Stimulated activated CD4-positive, alpha-beta T cell treated with anti-CD3 and anti-CD28 coated beads, Interleukin-4, amount 100 ng/mL, for 4 hours (primary cell): ENCODE measurements around the gene KLHL25.

Experiments used
- DNase-seq, 2 experiments: peaks; one replicate each; pipeline ENCODE4 v3.0.0-alpha.2; 2020

The KLHL25 gene

DNA sequence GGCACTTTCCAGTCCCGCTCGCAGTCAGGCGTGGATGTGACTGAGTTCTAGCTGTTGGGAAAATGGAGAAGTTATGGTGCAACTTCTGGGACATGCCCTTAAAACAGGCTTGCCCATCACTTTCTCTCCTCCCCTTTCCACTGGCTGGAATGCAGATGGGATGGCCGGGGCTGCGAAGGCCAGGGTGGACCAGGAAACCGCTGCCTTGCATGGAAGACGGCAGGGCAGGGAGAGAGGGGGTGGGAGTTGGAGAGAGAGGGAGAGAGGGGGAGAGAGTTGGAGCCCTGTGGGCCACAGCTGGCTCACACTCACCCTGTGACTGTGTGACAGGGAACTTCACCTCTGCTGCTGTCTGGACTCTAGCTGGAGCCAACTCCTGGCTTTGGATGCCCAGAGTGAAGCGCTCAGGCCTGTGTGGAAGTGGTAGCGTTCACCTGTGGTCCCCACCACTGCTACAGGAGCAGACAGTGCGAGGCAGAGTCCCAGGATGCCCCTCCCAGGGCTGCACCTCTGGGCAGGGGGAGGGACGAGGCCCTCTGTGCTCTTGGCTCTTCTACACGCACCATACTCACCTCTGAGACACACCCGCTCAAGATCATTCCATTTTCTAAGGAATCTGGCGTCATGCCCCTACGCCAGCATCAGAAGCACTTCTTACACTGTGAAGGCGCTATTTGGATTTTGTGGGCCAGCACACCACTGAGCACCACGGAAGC is 36.6 kb downstream of the KLHL25 start:
- DNase-seq: no peak

DNA sequence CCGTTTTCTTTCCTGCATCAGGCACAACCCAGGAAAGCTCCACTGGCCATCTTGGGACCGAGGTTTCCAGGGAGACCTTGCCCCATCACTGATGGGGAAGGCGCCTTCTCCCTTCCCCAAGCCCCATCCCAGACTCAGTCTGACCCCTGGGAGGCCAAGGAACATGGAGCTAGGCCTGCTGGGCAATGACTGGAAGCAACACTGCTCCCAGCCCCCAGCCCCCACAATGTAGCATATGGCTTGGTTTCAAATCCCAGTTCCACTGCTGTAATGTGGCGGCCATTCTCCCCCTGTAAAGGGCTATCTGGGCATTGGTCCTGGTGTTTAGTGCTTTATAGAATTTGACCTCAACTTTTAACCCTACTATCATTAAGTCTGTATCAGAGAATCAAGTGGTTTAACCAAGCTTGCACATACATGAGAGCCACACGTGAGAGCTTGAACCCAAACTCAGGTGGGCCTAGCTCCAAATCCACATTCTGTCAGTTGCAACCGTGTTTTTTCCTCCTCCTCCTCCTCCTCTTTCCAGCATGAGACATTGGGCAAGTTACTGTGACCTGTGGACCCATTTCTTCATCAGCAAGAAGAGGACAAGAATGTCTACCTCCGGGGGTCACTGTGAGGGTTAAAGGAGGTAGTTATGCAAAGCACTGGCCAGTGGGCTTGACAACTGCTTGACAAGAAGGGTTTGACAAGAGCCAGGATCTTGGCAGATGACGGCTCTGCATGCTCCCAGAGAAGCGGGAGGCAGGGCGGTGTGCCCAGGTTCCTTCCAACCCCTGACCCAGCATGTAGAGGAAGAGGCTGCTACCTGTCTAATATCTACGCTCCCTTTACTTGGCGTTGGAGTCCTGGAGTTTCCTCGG is 37.4 kb downstream of the KLHL25 start:
- no peak for DNase-seq

DNA sequence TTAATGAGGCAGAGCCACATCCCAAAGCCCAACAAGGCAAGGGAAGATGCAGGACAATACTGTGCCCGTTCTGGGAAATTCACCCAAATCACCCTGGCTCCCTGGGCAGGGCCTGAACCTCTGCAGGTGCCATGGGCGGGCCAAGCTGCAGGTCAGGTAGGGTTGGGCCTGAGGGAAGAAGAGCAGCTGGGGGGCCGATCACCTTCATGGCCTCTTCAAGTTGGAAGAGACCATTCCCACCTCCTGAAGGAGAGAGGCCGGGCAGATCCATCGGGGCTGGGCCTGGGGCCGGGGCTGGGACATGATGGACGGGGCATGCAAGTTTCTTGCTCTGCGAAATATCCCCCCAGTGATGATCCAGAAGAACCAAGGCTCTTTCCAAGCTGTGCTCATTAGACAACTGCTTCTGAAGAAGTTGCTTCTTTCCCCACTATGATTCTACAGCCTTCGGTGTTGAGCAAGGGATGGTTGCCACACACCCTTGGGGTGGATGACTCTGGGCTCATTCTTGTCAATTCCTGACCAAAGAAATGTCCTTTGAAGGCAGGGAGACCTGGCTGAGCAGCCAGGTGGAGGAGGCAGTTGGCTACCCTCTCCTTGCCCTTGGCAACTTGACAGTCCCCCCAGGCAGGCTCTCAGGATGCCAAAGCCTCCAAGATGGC is 38.2 kb downstream of the KLHL25 start:
- no peak for DNase-seq

DNA sequence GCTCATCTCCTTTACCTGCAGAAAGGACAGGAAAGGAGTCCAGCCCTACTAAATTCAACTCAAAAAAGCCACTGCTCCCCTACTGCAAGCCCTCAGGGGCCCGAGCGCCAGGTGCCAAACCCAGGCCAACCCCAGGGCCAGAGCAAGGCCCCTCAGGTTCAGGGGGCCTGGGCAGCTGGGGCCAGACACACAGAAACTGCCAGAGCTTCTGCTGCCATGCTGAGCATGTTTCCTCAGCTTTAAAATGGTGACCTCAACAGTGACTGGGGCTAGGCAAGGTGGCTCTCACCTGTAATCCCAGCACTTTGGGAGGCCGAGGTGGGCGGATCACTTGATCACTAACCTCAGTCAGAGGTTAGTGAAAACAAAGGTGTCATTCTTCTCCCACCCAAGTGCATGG is 38.8 kb downstream of the KLHL25 start:
- no peak for DNase-seq

DNA sequence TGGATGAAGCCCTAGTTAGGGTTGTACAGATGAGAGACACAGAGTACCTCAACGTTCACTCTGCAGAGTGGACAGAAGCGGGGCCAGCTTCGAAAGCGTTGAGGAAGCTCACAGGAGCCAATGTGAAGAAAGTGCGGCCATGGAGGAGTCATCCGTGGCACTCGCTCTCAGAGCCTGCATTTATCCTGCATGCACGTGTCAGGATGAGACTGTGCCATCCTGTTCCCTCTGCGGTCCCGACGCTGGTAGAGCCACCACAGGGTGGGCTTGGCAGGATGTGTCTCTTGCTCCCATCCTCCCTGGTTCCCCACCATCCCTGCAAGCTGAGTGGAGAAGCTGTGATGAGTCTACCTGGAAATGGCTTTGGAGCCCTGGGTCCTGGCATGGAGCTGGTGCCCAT is 39.3 kb downstream of the KLHL25 start:
- DNase-seq: no peak

DNA sequence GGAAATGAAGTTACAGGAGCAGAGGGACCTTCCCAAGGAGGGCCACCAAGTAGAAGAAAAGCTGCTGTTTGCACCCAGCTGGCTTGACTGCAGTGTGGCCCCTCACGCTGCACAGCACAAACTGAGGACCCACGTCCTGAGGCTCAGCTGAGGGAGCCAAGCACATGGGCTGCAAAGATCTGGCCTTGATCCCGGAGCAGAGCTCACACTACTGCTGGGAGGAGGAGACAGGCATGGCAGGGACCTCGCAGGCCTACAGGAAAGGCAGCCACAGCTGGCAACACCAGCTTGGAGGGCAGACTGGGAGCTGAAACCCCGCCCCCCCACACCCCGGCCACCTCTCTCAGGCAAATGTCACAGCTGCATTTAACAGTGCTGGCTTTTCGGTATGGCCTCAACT is 39.7 kb downstream of the KLHL25 start:
- DNase-seq: no peak

DNA sequence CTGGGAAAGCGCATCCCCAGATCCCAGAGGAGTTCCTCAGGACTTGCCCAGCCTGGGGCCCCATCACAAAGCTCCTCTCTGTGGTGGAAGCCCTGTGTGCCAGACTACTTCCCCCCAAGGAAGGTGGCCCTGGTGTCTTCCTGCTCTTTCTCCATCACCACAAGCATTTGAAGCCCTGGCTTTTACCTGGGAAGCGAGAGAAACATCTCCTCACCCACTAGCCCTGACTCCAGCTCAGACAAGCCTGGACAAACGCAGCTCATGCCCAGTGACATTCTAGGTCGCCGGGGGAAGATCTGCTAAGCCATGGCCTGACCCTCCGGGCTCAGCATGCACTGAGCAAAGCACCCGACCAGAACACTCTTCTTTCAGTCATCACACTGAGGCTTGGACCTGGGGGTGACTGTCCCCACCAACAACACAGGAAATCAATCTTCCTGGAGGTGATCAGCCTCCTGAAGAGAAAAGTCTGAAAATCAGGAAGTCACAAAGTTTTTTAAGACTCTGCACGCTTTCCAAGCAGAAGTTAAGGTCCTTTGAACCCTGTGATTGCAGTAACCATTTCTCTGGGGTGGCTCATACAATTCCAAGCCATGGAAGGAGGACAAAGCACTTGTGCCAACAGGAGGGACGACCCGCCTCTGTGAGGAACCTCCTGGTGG is 40.8 kb downstream of the KLHL25 start:
- no peak for DNase-seq

DNA sequence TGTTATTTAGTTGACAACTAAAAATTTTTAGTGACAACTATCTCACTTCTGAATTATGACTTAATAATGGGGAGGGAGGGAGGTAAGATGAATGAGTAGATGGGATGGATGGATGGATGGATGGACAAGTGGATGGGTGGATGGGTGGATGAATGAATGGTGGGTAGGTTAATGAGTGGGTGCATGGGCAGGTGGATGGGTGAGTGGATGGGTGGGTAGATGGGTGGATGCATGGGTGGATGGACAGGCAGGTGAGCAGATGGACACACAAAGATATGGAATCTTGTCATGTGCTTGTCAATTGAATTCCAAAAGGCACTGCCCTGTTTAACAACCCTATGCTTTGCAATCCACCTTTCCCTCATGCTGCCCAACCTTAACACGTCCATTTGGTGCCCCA is 41.5 kb downstream of the KLHL25 start:
- no peak for DNase-seq

DNA sequence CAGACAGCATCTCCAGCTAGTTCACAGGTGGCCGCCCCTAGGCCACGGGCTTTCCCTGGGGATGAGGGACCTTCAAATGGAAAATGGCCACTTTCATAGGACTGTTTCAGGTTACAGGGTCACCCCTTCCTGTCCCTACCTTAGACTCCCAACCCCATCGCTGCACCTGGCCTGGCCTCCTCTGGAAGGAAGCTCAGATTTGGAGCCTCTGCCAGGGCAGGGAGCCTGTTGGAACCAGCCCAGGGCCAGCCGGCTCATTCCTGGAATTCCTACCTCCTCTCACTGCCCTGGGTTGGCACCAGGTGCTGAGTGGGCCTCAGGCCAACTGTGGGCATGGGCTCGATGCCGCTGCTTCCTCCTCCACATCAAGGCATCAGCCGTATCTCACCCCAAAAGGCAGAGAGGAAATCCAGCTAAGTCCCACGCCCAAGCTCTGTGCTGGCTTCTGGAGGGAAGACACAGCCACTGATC is 42.2 kb downstream of the KLHL25 start:
- no peak for DNase-seq

DNA sequence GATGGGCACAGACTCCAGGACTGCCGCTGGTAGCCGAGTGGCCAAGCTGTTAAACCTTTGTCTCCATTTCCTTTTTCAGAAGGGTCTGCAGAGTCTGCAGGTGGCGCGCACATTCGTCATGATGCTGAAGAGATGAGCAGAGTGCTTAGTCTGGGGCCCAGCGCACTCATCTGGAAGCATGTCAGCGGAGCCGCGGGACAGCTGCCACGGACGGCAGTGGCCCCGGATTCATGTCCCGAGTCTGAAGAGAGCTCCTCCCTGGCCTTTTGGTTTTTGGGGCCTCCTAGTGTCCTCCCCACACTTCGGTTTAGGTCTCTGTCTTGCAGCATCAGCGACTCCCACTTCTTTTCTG is 42.6 kb downstream of the KLHL25 start:
- no peak for DNase-seq

DNA sequence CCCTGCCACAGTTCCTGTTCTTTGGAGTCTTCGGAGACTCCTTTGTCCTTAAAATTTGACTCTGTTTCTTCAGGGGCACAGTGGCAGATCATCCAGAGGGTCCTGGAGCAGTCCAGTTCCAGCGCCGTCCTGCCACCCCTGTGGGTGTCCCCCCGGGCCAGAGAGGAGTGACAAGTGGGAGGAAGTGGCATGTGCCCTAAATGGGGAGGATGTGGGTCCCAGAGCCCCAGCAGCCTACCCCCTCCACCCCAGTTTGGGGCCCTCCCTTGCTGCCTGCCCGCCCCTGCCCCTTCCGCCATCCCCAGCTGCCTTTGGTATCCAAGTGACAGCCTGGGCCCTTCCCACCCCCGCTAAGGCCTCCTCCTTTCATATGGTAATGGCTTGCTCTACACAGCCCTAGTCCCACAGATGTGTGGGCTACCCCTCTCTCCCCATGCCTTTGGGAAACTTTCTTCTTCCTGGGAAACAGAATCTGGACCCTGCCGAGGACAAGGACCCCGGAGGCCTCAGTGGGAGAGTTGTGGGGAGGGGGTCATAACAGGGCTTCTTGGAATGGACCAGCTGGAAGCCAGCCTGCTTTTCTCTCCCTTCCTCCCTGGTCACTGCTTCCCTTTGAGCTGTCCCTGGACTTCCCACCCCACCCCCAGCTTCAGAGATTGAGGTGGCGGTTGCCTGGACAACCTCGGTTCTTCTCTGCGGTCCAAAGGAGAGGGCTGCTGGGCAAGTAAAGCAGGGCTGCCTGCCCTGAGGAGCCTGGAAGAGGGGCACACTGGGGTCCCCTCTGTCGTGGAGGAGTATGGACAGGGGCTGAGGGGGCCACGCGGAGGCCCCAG is 43.2 kb downstream of the KLHL25 start:
- no peak for DNase-seq

DNA sequence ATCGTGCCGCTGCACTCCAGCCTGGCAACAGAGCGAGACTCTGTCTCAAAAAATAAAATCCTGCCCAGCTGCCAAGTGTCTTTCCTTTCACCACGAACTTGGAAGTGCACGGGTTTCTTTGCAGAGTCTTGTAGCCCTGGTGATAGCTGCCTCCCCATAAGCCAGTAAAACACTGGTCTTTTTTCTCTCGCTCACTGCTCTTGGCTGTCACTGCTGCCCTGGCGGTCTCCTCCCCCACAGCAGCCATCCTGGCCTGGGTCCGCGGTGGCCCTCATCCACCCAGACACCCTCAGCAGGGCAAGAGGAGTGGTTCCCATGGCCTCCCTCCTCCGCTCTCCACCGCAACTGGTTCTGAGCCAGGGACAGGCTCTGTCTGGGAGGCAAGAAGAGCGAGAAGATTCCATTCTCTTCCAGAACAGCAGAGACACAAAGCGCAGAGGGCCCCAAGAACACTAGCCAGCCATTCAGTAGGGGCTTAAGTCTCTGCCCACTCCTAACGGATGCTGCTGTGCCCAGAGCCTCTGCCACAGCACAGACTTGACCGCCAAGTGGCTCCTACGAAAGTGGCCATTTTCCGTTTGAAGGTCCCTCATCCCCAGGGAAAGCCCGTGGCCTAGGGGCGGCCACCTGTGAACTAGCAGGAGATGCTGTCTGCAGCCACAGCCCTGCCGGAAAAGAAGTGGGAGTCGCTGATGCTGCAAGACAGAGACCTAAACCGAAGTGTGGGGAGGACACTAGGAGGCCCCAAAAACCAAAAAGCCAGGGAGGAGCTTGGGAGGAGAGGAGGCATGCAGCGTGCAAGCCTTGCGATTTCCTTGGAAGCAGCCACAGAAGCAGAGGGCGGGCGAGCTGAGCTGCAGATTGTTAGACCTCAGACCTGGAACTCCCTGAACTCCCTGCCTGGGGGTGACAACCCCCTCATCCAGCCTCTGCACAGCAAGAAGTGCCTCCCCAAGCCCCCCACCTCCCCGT is 44.1 kb downstream of the KLHL25 start:
- no peak for DNase-seq

DNA sequence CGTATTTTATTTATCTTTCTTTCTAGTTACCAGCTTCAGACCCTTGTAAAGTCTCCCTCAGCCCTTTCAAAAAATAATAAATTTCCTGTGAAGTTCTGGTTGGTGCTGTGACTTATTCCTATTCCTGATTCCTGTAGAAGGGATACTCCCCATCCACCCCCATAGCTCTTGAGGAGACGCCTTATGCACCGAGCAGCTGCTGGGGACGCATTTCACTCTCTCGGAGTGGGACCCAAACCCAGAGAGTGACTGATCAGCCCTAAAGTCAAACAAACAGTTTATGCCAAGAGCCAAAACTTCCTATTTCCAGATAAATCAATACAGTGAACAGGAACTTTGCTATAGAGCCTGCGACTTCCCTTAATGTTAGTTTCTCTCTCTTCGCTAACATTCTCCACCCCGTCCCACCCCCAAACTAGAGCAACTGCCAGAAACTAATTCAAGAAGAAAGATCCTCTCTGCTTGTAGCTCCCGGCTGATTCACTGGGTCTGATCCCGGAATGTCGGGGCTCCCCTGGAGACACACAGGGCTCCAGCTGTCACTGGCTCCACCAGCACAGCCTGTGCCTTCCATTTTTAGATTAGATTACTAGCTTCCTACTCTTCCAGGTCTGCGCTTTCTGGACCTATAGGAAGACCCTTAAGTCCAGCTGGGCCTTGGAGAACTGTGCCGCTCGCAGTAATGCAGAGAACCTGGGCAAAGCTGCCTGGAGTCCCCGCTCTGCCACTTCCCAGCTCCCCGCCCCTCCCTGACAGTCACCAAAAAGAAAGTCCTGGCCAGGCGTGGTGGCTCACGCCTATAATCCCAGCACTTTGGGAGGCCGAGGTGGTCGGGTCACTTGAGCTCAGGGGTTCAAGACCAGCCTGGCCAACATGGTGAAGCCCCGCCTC is 45.2 kb downstream of the KLHL25 start:
- no peak for DNase-seq

DNA sequence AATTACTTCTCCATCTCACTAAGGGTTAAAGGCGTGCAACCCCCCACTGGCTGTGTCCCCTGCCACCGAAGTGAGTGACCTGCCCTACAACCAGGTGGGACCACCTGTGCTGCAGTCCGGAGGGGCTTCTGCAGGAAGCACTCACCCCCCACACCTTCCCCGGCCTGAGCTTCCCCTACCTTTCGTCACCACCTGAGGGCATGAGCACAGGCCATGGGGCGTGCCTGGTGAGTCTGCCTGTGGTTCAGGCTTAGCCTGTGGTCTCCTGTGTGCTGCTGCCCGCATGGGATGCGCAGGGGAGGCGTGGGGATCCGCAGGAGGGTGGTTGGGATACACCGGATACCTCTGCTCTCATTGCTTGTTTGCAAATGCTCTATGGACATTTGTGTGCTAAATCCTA is 46.0 kb downstream of the KLHL25 start:
- no peak for DNase-seq

DNA sequence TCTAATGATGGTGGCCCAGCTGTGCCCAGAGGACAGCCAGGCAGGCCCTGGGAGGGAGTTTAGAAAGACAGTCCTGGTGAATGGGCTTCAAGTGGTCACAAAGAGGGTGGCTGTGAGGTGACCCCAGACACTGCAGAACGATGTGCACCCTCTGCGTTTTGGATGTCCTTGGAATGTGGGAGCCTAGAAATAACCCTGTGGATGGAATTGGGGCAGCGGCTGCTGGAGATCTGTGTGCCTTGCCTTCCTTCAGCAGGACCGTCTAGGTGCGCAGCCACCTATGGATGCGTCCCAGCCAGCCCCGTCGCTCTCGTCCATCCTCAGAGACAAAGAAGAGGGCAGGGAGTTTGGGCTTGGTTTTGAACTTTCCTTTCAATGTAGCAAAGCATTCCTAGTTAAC is 46.5 kb downstream of the KLHL25 start:
- no peak for DNase-seq

DNA sequence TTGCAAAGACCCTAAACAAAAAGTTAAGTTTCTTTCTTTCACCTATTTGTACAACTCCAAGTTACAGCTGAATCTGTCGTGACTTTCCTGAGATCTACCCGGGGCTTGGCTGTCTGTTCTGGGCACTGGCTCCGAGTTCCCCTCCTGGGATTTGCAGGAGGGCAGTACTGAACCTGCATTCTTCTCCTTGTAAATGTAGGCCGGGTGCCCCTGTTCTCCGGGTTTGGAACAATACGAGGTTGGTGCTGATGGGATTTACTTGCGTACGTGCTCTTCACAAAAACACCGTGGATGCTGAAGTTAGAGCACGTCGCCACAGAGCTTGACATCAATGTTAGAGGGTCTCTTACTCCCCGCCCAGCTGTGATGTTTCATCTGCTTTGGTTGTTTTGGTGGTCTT is 48.1 kb downstream of the KLHL25 start:
- no peak for DNase-seq

DNA sequence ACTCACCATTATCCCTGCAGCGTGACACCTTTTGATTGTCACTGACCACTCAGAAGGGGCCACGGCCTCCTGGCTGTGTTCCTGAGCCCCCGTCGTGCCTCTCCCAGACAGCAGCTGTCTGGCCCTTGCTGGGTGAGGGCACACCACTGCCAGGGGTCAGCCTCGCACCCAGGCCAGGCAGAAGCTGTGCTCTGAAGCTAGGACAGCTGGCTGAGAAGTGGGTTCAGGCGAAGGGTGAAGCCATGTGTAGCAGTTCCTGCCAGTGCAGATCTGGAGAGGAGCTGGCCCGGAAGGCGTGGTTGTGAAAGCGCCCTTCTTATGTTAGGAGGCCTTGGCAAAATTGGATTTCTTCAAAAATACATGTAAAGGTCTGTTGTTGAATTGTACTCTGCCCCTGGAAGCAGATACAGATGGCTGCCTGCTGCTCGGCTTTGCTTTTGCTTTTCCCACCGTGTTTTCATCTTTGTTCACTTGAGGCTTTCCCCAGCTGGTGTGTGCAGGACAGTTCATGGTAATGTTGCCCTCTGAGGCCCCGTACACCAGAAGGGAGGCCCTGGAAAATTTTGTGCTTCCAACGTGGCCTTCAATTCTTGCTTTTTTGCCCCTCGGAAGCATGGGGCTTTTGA is 49.1 kb downstream of the KLHL25 start:
- DNase-seq: no peak

DNA sequence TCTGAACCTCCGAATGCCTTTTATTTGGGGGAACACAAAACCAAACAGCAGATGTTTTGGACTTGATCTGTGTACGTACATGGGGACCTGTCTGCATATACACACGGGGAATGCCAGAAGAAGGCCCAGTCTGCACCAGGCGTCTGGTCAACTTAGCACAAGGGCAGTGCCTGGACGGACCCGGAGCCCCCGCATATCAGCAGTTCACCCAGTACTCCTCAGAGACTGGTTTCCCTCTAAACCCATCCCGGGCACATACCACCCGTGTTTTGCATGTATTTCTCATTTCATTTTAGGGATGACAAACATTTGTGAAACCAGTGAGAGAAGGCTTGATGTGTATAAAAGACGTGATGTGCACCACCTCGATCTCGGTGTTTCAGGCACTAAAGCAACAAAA is 49.7 kb downstream of the KLHL25 start:
- no peak for DNase-seq

DNA sequence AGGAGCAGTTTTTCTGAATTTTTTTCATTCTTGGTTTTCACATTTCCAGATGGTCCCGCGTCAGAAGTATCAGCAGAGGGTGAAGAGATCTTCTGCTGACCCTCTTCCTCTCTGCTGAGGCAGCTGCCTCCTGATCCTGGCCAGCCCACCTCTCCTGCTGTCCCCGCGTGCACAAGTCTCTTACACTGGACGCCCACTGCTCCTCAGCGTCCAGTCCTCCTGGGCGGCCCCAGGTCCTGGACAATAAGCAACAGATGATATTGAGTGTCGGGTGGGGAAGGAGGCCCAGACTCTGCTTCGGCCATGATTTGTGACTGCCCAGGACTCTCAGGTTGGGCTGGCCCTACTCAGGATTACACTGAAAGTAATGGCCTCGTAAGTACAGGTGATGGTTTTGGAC is 50.1 kb downstream of the KLHL25 start:
- DNase-seq: no peak
